Measurements from ENCODE around the gene C1QTNF6.

- TF ChIP-seq POLR2A (IDR thresholded peaks at IDR 0.05; ENCODE audit: low read depth, low read length) (no peak), POLR2AphosphoS5 (IDR thresholded peaks at IDR 0.05; ENCODE audit: low read depth, low read length) (no peak), TAF1 (IDR thresholded peaks at IDR 0.05; ENCODE audit: low read depth, low read length) (no peak)
Measured at GRCh38 chr22:37211075-37211865, 23.2 kb upstream of the C1QTNF6 start.
